ENCODE results near the gene SENP1.

Gene SENP1

GRCh38 chr12:48092611-48093010 is 13.3 kb downstream of the SENP1 start:
- Mint-ChIP-seq H3K9me3 (no peaks in the 10 kb centered on the region), H3K27me3 (no peaks in the 10 kb centered on the region), H3K27ac (no peak overlapping the region), H3K36me3 (peaks cover 25% of the 10 kb centered on the region), H3K4me1 (peaks cover 3% of the 10 kb centered on the region), H3K4me3 (no peak overlapping the region)
- ATAC-seq (ENCODE audit: low read depth), result no peak
- DNase-seq (ENCODE audit: low spot score in 2 of 2), result no peak

- peaks cover 24% of the 10 kb centered on the region for H3K36me3 Mint-ChIP-seq
- no peak for DNase-seq (ENCODE audit: low spot score in 2 of 2)
- no peak overlapping the region for H3K27ac Mint-ChIP-seq
- H3K4me1 Mint-ChIP-seq, result peaks cover 7% of the 10 kb centered on the region
- H3K27me3 Mint-ChIP-seq, result no peaks in the 10 kb centered on the region
- ATAC-seq (ENCODE audit: low read depth), result no peak
- no peak overlapping the region for H3K4me3 Mint-ChIP-seq
- no peaks in the 10 kb centered on the region for H3K9me3 Mint-ChIP-seq
These were observed 19.6 kb downstream of the SENP1 start for GRCh38 chr12:48086327-48086726.

GRCh38 chr12:48084841-48085460 is 20.9 kb downstream of the SENP1 start:
- H3K4me1 Mint-ChIP-seq, result peaks cover 4% of the 10 kb centered on the region
- peaks cover 16% of the 10 kb centered on the region for H3K36me3 Mint-ChIP-seq
- no peaks in the 10 kb centered on the region for H3K27me3 Mint-ChIP-seq
- H3K4me3 Mint-ChIP-seq, result no peak overlapping the region
- H3K9me3 Mint-ChIP-seq, result no peaks in the 10 kb centered on the region
- H3K27ac Mint-ChIP-seq, result peak overlapping the region; percentile 18
- ATAC-seq (ENCODE audit: low read depth), result peak; percentile 79
- no peak for DNase-seq (ENCODE audit: low spot score in 2 of 2)

- no peaks in the 10 kb centered on the region for H3K27me3 Mint-ChIP-seq
These were observed 21.8 kb downstream of the SENP1 start for GRCh38 chr12:48084066-48084465.

GRCh38 chr12:48080821-48081220 is 25.1 kb downstream of the SENP1 start:
- Mint-ChIP-seq H3K36me3 (peaks cover 17% of the 10 kb centered on the region), H3K4me3 (no peak overlapping the region), H3K27ac (no peak overlapping the region), H3K4me1 (peaks cover 4% of the 10 kb centered on the region), H3K9me3 (no peaks in the 10 kb centered on the region), H3K27me3 (no peaks in the 10 kb centered on the region)
- no peak for ATAC-seq (ENCODE audit: low read depth)
- DNase-seq (ENCODE audit: low spot score in 2 of 2), result no peak

More at GRCh38 chr12:48084066-48084465, 21.8 kb downstream of the SENP1 start:
- H3K9me3 Mint-ChIP-seq, result no peaks in the 10 kb centered on the region
- ATAC-seq (ENCODE audit: low read depth), result no peak
- H3K4me1 Mint-ChIP-seq, result peaks cover 4% of the 10 kb centered on the region
- no peak for DNase-seq (ENCODE audit: low spot score in 2 of 2)
- no peak overlapping the region for H3K27ac Mint-ChIP-seq
- H3K36me3 Mint-ChIP-seq, result peaks cover 16% of the 10 kb centered on the region
- no peak overlapping the region for H3K4me3 Mint-ChIP-seq

GRCh38 chr12:48080285-48080684 is 25.6 kb downstream of the SENP1 start:
- peaks cover 4% of the 10 kb centered on the region for H3K4me1 Mint-ChIP-seq
- DNase-seq (ENCODE audit: low spot score in 2 of 2) (no peak), ATAC-seq (ENCODE audit: low read depth) (no peak)
- H3K9me3 Mint-ChIP-seq, result no peaks in the 10 kb centered on the region
- H3K36me3 Mint-ChIP-seq, result peaks cover 17% of the 10 kb centered on the region
- no peak overlapping the region for H3K4me3 Mint-ChIP-seq
- H3K27me3 Mint-ChIP-seq, result no peaks in the 10 kb centered on the region
- H3K27ac Mint-ChIP-seq, result no peak overlapping the region

- ATAC-seq (ENCODE audit: low read depth) (no peak), DNase-seq (ENCODE audit: low spot score in 2 of 2) (no peak)
- Mint-ChIP-seq H3K4me1 (no peaks in the 10 kb centered on the region), H3K36me3 (peaks cover 19% of the 10 kb centered on the region), H3K27ac (no peak overlapping the region), H3K9me3 (no peaks in the 10 kb centered on the region), H3K27me3 (no peaks in the 10 kb centered on the region), H3K4me3 (no peak overlapping the region)
These were observed 27.0 kb downstream of the SENP1 start for GRCh38 chr12:48078901-48079300.

GRCh38 chr12:48077111-48077510 is 28.8 kb downstream of the SENP1 start:
- H3K9me3 Mint-ChIP-seq, result no peaks in the 10 kb centered on the region
- no peak overlapping the region for H3K27ac Mint-ChIP-seq
- peaks cover 21% of the 10 kb centered on the region for H3K36me3 Mint-ChIP-seq
- ATAC-seq (ENCODE audit: low read depth) (no peak), DNase-seq (ENCODE audit: low spot score in 2 of 2) (no peak)
- no peaks in the 10 kb centered on the region for H3K27me3 Mint-ChIP-seq
- no peaks in the 10 kb centered on the region for H3K4me1 Mint-ChIP-seq
- no peak overlapping the region for H3K4me3 Mint-ChIP-seq

GRCh38 chr12:48075832-48076231 is 30.0 kb downstream of the SENP1 start:
- Mint-ChIP-seq H3K4me1 (no peaks in the 10 kb centered on the region), H3K9me3 (no peaks in the 10 kb centered on the region), H3K4me3 (no peak overlapping the region), H3K36me3 (peaks cover 23% of the 10 kb centered on the region), H3K27ac (no peak overlapping the region), H3K27me3 (no peaks in the 10 kb centered on the region)
- no peak for DNase-seq (ENCODE audit: low spot score in 2 of 2)
- ATAC-seq (ENCODE audit: low read depth), result no peak

GRCh38 chr12:48074266-48074665 is 31.6 kb downstream of the SENP1 start:
- no peak for ATAC-seq (ENCODE audit: low read depth)
- no peaks in the 10 kb centered on the region for H3K27me3 Mint-ChIP-seq
- no peak overlapping the region for H3K27ac Mint-ChIP-seq
- no peaks in the 10 kb centered on the region for H3K4me1 Mint-ChIP-seq
- no peak for DNase-seq (ENCODE audit: low spot score in 2 of 2)
- H3K9me3 Mint-ChIP-seq, result no peaks in the 10 kb centered on the region
- H3K36me3 Mint-ChIP-seq, result peaks cover 34% of the 10 kb centered on the region
- H3K4me3 Mint-ChIP-seq, result no peak overlapping the region

- no peaks in the 10 kb centered on the region for H3K27me3 Mint-ChIP-seq
- no peak overlapping the region for H3K27ac Mint-ChIP-seq
- DNase-seq (ENCODE audit: low spot score in 2 of 2) (no peak), ATAC-seq (ENCODE audit: low read depth) (no peak)
- H3K9me3 Mint-ChIP-seq, result no peaks in the 10 kb centered on the region
- no peaks in the 10 kb centered on the region for H3K4me1 Mint-ChIP-seq
- no peak overlapping the region for H3K4me3 Mint-ChIP-seq
- H3K36me3 Mint-ChIP-seq, result peaks cover 37% of the 10 kb centered on the region
These were observed 33.6 kb downstream of the SENP1 start for GRCh38 chr12:48072266-48072665.

- H3K27ac Mint-ChIP-seq, result no peak overlapping the region
- no peaks in the 10 kb centered on the region for H3K9me3 Mint-ChIP-seq
- peaks cover 36% of the 10 kb centered on the region for H3K36me3 Mint-ChIP-seq
- H3K4me3 Mint-ChIP-seq, result no peak overlapping the region
- ATAC-seq (ENCODE audit: low read depth) (no peak), DNase-seq (ENCODE audit: low spot score in 2 of 2) (no peak)
- no peaks in the 10 kb centered on the region for H3K27me3 Mint-ChIP-seq
- H3K4me1 Mint-ChIP-seq, result no peaks in the 10 kb centered on the region
These were observed 34.1 kb downstream of the SENP1 start for GRCh38 chr12:48071808-48072207.

- Mint-ChIP-seq H3K36me3 (peaks cover 35% of the 10 kb centered on the region), H3K27ac (no peak overlapping the region)
- no peak for ATAC-seq (ENCODE audit: low read depth)
These were observed 35.1 kb downstream of the SENP1 start for GRCh38 chr12:48070731-48071130.

GRCh38 chr12:48070033-48070432 is 35.8 kb downstream of the SENP1 start:
- Mint-ChIP-seq H3K36me3 (peaks cover 37% of the 10 kb centered on the region), H3K27me3 (no peaks in the 10 kb centered on the region), H3K9me3 (no peaks in the 10 kb centered on the region), H3K4me3 (no peak overlapping the region), H3K27ac (no peak overlapping the region), H3K4me1 (no peaks in the 10 kb centered on the region)
- DNase-seq (ENCODE audit: low spot score in 2 of 2) (no peak), ATAC-seq (ENCODE audit: low read depth) (no peak)

More at GRCh38 chr12:48070731-48071130, 35.1 kb downstream of the SENP1 start:
- no peaks in the 10 kb centered on the region for H3K4me1 Mint-ChIP-seq
- H3K9me3 Mint-ChIP-seq, result no peaks in the 10 kb centered on the region
- no peak for DNase-seq (ENCODE audit: low spot score in 2 of 2)
- no peaks in the 10 kb centered on the region for H3K27me3 Mint-ChIP-seq
- H3K4me3 Mint-ChIP-seq, result no peak overlapping the region

GRCh38 chr12:48069241-48069640 is 36.6 kb downstream of the SENP1 start:
- ATAC-seq (ENCODE audit: low read depth) (no peak), DNase-seq (ENCODE audit: low spot score in 2 of 2) (no peak)
- peaks cover 37% of the 10 kb centered on the region for H3K36me3 Mint-ChIP-seq

More at GRCh38 chr12:48069241-48069640, 36.6 kb downstream of the SENP1 start:
- Mint-ChIP-seq H3K27me3 (no peaks in the 10 kb centered on the region), H3K4me3 (no peak overlapping the region), H3K27ac (no peak overlapping the region), H3K9me3 (no peaks in the 10 kb centered on the region), H3K4me1 (no peaks in the 10 kb centered on the region)
